GM23248 (cell line): ENCODE data around the gene APOLD1.

Experiments used
- EZH2 ChIP-seq: fragments of 200-600 bp; sonication (generic); IDR thresholded peaks from 2 replicates; pipeline ENCODE4 v1.6.1; 2018; ENCODE audit warnings: antibody characterized with exemption, mild to moderate bottlenecking; ENCODE audit not compliant: insufficient read depth, poor library complexity, severe bottlenecking
- EZH2phosphoT487 ChIP-seq: fragments of 200-600 bp; sonication (generic); IDR thresholded peaks from 2 replicates; pipeline ENCODE4 v1.6.1; 2018; ENCODE audit warnings: antibody characterized with exemption, moderate library complexity, mild to moderate bottlenecking, low read depth; ENCODE audit not compliant: insufficient read depth

DNA sequence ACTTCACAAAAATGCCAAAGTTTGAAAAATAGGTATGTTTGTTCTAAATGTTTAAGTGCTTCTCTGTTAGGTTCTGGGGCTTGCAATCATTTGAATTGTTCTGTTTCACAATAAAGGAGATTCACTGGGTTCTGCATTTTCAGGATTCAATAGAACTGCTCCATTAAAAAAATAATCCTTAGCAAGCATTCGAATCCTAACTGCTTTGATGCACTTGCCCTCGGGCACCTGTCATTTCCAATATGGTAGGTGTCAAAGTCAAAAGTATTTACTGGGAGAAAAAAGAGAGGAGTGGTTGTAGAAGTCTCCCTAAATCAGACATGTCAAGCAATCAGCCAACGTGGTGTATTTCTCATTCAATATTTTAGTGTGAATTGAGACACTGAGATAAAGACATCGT, 5.5 kb downstream of the APOLD1 start:
- TF ChIP-seq EZH2phosphoT487 (no peak), EZH2 (no peak)
